SW 1271 (cell line): ENCODE results near the gene LRRC72.
"Not testable (repeated sequence)": the region's sequence is repeated elsewhere in the genome, so short reads cannot be mapped to it uniquely, and the experiment has no call there.

Experiments
- DNase-seq, 2 experiments: peaks; one replicate each; lab custom pipeline; 2025; lab: John Stamatoyannopoulos, UW

Gene LRRC72

DNA sequence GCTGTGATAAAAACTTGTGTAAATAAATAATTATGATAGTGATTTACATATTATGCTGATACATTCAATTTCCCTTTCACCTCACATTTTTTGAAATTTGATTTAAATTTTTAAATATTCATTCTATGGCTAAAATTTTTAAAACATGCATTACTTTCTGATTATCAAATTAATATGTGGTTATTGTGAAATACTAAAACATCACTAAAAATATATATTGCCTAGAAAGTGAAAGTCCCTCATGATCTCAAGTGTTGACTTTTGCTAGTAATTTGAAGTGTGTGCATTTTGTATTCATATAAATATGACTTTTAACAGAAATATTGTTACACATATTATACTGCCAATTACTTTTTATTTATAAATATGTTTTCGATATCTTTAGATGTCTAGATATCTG lies 3.1 kb downstream of the LRRC72 start:
- no peak for DNase-seq

DNA sequence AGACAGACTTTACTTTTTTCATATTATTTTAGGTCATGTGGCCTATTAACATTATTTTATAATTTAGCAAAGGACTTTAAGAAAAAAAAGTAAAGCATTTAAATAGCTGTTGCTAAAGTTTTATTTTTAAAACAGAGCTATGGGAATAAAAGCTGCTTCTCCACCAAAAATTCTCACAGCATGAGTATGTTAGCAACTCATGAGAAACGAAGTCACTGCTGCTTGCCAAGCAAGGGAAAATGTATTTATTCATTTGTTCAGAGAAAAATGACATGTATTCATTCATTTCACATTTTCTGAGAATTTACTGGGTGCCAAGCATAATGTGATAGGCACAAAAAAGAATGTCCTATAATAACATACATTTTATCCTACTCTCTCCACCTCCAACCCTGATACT lies 5.1 kb downstream of the LRRC72 start:
- DNase-seq, result no peak

DNA sequence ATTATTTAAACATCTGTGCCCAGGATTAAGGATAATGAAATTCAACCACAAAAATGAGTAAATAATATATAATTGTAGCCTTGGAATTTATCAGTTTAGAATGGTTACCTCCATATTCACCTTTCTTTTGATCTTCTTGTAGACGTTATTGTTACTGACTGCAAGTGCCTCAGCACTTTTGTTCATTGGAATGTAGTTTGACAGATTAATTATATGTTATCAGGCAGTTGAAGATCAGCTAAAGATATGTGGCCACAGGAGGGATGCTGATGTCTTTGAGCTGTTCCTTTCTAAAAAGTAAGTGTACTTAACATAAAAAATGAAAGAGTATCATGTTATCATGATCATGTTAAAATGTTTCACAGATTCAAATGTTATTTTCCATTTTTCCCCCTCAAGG lies 5.6 kb downstream of the LRRC72 start:
- DNase-seq, result no peak

DNA sequence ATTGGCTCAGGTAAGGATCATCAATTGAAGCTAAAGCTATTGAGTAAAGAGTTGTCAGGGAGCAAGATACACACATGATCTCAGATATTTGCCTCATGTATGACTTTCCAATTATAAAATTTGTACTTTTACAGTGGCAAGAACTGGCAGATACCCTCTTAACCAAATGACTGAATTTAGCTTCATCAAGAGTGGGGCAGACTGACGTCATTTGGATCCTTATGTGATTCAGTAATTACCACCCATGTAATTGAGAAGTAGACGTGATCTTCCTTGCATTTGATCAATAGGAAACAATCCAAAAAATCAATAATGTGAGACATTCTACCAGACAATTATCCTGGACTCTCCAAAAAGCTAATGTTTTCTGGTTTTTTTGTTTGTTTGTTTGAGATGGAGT lies 8.9 kb downstream of the LRRC72 start:
- no peak for DNase-seq

DNA sequence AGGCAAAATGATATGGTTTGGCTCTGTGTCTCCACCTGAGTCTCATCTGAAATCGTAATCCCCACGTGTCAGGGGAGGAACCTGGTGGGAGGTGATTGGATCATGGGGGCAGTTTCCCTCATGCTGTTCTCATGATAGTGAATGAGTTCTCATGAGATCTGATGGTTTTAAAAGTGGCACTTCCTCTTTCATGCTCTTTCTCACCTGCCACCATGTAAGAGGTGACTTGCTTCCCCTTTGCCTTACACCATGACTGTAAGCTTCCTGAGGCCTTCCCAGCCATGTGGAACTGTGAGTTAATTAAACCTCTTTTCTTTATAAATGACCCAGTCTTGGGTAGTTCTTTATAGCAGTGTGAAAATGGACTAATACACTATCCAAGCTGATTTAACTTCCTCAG lies 13.9 kb downstream of the LRRC72 start:
- DNase-seq, result not testable (repeated sequence)

DNA sequence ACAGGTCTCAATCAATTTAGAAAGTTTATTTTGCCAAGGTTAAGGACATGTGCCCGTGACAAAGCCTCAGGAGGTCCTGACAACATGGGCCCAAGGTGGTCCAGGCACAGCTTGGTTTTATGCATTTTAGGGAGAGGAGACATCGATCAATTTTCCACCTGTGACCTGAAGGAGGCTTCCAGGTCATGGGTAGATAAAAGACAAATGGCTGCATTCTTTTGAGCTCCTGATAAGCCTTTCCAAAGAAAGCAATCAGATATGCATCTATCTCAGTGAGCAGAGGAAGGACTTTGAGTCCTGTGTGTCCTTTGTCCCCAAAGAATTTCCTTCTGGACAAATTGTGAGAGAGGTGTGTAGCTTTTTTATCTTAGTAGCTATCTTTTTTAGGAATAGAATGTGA lies 15.8 kb downstream of the LRRC72 start:
- DNase-seq, result no peak

DNA sequence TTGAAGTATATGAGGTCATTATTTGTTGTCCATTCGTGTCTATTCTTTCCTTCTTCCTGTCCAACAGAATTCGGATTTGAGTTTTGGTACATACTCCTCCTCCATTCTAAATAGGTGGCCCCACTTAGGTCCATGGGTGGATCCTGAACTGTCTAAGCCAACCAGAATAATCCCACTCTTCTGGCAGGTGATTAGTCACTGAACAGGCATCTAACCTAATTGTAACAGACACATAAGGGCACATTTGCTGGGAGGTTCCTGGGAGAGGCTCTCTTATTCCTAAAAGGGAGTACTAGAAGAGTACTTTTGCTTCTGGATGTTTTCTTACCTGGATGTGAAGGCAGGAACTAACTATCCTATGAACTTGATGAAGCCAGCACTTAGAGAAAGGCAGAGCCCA lies 16.8 kb downstream of the LRRC72 start:
- DNase-seq, result no peak

DNA sequence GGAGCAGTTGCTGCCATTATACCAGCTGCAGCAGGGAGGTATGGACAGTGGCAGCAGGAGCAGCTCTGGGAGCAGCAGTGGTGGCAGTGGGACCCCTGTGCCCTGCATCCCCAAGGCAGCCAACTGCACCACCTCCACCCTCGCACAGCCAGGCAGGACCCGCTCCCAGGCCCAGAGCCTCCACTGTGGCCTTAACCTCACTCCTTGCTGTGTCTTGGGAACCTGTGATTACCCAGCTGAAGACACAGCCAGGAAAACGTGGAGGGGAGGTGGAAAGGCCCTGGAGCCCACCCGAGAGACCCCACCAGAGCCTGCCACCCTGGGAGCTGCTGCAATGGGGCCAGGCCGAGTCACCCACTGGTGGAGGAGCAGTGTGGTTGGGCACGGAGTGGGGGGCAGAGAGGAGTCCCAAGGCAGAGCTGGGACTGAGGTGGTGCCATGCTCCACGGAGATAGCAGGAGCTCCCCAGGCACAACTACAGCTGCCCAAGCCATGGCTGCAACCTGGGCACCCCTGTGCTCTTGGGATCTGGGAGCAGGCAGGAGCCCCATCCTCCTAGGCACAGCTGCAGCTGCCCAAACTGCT lies 20.4 kb downstream of the LRRC72 start:
- no peak for DNase-seq

DNA sequence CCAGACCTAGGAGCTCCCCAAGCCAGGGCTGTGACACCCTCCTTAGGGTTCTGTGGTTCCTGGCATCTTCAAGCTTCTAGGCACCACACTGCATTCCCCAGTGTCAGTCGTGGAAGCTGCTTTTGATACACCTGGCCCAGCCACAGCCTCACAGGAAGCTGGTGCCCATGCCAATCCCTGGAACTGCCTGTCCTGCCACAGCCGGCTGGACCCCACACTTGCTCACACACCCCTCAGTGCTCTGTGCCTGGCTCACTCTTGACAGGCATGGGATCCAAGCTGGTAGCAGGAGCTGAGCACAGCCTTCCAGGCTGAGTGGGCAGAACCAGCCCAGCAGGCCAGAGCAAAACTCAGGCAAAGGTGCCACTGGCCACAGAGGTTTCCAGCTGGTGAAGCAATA lies 21.8 kb downstream of the LRRC72 start:
- DNase-seq, result no peak

DNA sequence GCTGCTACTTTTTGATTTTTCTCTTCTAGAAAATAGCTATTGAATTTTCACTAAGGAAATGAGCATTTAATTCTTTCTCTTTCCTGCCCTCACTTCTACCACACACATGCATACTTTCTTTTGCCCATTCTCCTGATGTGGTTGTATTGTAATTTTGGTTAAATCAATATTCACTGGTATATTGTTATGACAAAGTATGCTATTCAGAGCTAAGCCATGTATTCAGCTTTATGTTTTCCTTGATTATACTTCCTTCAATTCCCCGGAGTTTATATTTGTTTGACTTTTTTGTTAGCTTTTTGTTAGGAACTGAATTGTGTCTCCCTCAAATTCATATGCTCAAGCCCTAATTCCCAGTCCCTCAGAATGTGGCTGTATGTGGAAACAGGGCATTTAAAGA lies 24.0 kb downstream of the LRRC72 start:
- DNase-seq, result no peak

DNA sequence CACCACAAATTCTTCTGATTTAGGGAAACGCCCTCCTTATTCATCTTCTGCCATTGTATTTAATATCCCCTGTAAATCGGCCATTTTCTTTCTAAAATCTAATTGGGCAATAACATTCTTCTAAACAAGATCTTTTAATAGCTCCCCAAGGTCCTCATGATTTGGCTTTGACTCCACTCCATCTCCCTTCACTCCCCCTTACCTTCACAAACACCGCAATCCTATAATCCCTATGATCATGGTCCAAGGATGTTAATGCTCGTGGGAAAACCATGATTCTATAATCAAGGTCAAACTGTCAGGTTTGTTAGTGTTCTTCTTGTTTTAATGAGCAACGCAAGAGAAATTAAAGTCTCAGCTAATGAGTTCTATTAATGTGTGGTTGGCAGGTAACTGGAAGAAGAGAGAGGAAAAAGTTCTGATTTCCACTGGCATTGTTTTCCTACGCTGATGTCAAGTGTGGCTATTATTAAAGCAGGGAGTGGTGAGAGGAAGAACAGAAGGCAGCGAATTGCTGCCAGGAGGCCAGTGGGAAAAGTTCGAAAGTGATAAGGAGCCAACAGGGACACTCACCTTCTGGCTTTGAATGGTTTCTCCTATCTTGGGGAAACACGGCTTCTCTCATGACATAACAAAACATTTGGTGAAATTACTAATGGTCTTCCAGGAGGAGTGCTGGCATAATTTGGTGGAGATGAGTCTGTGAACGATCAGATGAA lies 28.1 kb downstream of the LRRC72 start:
- DNase-seq, result no peak

DNA sequence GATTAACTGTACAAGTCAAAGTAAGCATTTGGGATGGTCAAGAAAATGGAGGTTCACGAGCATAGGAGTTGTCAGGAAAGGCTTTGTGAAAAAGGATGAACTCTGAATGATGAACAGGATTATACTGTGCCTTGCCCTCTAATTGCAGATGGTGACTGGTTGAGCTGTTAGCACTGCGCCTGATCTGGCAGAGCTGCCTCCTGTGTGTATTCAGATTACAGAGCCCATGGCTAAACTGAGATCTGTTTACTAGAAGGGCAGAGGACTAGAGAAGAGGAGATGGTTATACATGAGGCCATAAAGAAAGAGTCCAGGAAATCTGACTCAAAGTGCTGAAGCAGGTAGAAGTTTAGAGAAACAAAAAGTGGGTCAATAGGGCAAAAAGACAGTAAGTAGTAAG lies 29.7 kb downstream of the LRRC72 start:
- no peak for DNase-seq

DNA sequence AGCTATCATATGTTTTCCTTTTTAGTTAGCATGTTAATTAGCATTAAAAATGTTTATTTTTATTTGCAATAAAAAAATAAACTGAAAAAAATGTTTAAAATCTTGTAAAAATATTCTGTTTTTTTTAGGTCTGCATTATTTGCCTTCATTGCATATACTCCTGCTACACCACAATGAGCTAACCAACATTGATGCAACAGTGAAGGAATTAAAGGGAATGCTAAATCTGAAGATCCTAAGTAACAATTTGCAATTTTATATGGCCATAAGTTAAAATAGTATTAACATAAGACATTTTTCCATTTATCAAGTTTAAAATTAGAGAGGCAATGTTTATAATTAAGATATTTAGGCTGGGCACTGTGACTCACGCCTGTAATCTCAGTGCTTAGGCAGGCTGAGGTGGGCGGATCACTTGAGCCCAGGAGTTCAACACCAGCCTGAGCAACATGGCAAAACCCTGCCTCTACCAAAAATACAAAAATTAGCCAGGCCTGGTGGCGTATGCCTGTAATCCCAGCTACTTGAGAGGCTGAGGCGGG lies 32.2 kb downstream of the LRRC72 start:
- DNase-seq, result no peak

DNA sequence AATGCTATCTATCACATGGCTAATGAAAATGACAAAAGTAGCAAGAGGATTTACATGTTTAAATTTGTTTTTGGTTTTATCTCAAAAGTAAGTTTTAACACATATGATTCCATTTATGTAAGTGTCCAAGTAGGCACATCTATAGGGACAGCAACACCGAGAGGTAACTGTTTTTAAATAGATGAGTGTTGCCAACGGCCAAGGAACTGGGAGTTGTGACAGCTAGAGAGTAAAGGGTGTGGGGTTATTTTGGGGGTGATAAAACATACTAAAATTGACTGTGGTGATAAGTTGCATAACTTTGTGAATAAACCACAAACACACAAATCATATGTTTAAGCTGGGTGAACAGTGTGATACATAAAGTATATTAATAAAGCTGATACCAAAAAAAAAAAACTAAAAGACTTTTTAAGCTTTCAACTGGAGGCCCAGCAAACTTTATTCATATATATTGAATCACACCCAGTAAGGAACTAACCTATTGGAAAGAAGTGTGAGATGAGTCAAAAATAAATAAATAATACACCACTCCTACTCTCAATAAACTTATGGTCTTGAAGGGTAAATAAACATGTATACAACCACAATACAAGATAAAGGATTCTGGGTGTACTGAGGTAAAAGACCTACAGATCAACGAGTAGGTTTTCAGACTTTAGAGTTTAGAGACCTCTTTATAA lies 33.0 kb downstream of the LRRC72 start:
- no peak for DNase-seq

DNA sequence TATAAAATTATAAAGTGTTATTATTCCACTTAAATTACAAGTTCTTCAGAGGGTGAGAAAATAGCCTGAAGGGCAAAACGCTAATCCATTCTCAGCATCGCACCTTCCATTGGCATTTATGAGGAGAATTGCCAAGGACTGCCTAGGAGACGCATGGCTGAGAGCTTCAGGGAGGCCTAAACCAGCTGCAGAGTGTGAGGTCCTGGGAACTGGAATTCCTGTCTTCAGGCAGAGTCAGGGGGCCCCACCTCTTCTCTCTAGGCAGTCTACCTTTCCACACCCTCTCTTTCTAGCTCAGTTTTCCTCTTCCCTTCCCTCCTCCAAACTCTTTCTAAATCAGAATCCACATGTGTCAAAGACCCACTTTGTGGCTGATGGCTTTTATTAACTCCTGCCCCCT lies 35.3 kb downstream of the LRRC72 start:
- DNase-seq, result no peak

DNA sequence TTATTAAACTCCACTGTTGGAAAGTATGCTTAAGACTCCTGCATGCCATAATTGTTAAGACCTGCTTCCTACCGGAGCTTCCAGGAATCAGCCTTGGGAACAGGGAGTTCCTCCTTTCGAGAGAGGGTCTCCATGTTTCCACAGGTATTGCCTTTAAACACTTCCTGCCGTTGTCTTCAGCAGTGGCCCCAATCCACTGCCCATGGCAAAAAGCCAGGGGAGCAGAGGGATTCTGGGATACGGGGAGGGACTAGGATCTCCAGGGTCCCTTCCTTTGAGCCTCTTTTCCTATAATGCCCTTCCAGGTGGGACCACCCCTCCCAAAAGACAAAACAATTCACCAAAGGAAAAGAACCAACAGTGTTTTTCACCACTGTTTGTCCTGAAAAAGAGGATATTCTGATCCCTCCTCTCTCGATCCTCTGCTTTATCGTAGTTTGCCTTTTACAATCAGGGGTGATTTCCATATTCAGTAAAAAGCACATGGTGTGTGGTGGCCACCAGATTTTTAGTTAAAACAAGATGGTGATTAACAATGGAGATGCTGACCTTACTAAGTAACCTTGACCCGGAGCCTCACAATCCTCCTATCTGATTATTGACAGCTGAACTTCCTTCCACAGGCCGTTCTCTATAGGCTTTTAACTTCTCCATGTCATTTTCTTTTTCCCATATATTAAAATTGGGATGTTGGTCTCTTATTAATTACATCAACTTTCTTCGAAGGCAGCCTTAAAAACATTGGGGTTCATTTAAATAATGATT lies 36.0 kb downstream of the LRRC72 start:
- no peak for DNase-seq

DNA sequence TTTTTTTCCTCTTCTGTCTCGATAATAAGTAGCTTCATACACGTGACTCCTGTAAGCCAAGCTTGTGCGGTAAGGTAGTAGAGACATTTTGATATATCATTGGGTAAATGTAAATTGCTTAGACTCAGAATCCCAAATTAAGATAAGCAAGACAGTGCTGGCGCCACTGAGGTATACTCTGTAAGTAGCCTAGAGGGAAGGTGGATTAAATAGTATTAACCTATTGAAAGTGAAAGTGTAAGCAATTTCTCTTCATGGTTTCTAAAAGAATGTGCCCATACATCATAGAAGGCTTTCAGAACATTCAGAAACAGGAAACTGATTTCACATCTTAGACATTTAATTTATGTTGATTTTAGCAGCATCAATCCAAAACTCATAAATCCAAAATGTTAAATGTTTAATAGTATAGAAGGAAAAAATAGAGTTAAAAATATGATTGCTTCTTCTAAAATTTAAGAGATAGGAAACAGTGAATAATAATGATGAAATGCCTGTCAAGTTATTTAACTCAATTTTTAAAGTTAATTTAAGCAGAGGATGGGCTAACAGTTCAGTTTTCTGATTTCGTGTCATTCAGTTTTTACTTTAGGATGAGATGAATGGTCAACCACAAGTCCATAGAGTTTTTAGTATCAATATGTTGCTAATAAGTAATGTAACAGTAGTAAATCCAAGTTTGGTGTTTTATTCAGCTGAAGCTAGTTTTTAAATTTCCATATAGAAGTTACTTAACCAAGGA lies 36.8 kb downstream of the LRRC72 start:
- DNase-seq, result no peak

DNA sequence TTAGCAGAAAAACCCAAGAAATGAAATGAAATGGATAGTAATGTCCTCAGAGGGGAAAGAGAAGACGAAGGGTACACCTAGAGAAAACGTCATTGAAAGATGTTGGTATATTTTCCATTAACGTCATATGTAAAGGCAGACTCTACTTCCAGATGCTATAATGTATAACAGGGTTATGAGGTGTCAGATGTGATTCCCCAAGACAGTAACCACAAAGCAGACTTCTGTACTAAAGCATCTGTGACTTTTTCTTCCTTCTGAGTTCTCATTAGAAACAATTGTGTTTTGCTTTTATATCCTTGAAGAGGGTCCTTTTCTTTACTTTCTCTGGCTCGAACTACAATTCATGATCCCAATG lies 37.4 kb downstream of the LRRC72 start:
- DNase-seq, result no peak

DNA sequence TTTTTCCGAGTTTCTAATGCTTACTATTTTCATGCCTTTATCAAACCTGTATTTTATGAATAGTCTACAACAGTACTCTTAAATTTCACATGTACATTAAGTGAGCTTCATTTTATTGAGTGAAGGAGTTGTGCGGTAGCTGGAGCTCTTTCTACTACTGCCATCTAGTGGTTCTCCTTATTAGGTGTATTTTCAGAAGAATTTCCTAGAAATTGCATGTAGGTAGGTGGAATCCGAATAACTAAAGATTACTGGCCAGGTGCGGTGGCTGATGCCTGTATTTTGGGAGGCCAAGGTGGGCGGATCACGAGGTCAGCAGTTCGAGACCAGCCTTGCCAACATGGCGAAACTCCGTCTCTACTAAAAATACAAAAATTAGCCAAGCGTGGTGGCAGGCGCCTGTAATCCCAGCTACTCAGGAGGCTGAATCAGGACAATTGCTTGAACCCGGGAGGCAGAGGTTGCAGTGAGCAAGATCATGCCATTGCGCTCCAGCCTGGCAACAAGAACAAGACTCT lies 38.3 kb downstream of the LRRC72 start:
- DNase-seq, result peak in 1 of 2 experiments; percentile 77

DNA sequence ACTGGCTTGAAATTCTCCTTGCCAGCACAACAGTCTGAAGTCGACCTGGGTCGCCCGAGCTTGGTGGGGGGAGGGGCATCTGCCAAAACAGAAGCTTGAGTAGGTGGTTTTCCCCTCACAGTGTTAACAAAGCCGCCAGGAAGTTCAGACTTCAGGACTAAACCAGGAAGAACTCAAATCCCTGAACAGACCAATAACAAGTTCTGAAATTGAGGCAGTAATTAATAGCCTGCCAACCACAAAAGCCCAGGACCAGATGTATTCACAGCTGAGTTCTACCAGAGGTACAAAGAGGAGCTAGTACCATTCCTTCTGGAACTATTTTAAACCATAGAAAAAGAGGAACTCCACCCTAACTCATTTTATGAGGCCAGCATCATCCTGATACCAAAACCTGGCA lies 45.3 kb downstream of the LRRC72 start:
- no peak for DNase-seq

DNA sequence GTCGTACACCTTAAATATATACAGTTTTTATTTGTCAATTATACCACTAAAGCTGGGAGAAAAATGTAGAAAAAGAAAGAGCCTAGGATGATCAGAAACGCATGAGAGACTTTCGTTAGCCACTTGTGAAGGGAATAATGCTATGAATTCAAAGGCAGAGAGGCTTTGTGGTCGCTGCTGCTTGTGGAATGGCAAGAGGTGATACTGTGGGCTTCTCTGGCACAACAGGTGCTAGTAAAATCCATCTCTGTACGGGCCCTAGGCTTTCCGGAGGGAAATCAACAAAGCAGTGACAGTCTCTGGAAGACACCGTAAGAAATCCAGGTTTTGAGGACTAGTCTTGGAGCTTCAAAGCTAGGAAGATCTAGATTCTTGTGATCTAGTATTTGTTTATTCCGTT lies 52.6 kb downstream of the LRRC72 start:
- DNase-seq, result no peak

DNA sequence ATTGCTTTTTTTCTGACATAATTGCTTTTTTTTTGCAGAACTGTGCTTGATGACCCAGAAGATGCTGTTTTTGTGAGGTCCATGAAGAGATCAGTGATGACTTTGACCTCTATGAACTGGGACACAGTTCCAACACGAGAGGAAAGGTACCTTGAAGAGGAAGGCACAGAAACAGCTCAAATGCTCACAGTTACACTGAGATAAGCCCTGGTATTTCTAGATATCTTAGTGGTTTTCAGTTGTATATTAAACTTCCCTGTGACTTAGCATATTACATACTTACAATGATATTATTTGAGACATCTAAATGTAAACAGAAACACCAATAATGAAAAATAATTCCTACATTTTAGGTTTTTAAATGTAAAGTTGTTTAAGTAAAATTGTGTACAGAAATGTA lies 54.7 kb downstream of the LRRC72 start:
- no peak for DNase-seq
